ENCODE measurements around the gene LRRC14B.

DNA sequence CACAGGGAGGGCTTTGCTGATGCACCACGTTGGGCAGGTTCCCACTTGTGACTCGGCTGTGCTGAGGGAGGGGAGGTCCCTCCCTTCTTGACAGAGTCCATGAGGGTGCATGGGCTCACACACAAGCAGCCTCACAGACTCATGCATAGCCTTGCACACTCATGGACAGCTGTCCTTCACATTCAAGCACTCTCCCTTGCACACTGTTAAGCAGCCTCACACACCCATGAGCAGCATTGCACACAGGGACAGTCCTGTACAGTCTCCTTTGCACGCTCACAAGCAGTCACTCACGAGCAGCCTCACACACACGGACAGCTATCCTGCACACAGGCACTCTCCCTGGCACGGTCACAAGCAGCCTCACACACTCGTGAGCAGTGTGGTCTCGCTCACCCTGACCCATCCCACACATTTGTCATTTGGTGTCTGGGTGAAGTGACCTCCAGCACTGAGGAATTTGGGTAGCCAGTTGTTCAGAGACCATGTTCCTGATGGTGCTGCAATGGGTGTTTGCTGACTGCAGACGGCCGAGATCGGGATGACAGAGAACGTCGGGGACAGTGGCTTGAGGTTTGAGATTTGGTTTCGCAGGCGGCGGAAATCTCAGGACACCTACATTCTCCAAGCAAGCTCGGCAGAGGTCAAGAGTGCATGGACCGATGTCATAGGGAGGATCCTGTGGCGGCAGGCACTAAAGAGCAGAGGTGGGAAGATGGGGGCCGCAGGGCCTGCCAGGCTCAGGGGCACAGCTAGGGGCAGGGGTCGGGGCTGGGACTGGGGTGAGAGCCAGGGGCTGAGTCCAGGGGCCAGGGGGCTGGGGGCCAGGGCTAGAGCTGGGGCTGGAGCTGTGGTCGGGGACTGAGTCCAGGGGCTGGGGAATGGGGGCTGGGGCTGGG lies 17.7 kb upstream of the LRRC14B start:
- TF ChIP-seq CTCF (IDR thresholded peaks at IDR 0.05 in 4 of 5, conservative IDR thresholded peaks at IDR 0.05 in 1 of 5) (no peak), POLR2A (IDR thresholded peaks at IDR 0.05) (no peak)
